ENCODE data around the gene ATF6. TPM values are rescaled to one million over a fixed set of nuclear protein-coding genes. Genes with fewer than 3 reads are reported as not detected.

The ATF6 gene
- total and polyA plus RNA-seq, 2 donors from 2014 or later, result 11.5 to 35.6 TPM

GRCh38 chr1:161915978-161916377 lies 149.9 kb downstream of the ATF6 start:
- FAIRE-seq (no peak), DNase-seq (no peak)
- H3K27me3 ChIP-seq (ENCODE audit: control insufficient read depth, insufficient read depth, low read length), result no peaks in the 10 kb centered on the region
- TF ChIP-seq CTCF (IDR thresholded peaks at IDR 0.05; ENCODE audit: borderline replicate concordance, extremely low read depth, insufficient read depth), result no peak
- no peaks in the 10 kb centered on the region for H3K4me1 ChIP-seq (ENCODE audit: control insufficient read depth in 2 of 3, insufficient read depth in 2 of 3, low read depth in 1 of 3, low read length in 3 of 3)
- no peaks in the 10 kb centered on the region for H3K9me3 ChIP-seq (ENCODE audit: control insufficient read depth in 2 of 3, insufficient read depth in 1 of 3, low read length in 3 of 3)
- no peak overlapping the region for H3K4me3 ChIP-seq (ENCODE audit: low read length in 3 of 3)
- intact Hi-C loops (cut with DNase I), result no loop called here
- H3K27ac ChIP-seq (ENCODE audit: low read depth in 2 of 2, low read length in 2 of 2), result no peak overlapping the region
- H3K36me3 ChIP-seq (ENCODE audit: control insufficient read depth in 2 of 3, insufficient read depth in 3 of 3, low read length in 3 of 3), result peaks cover 0 to 5% (median 0%) of the 10 kb centered on the region in 3 donors
- H3K9ac ChIP-seq (ENCODE audit: low read length in 3 of 3), result no peak overlapping the region

GRCh38 chr1:161919229-161919628 lies 153.1 kb downstream of the ATF6 start:
- Histone ChIP-seq H3K4me1 (ENCODE audit: control insufficient read depth in 2 of 3, insufficient read depth in 2 of 3, low read depth in 1 of 3, low read length in 3 of 3) (no peaks in the 10 kb centered on the region), H3K27me3 (ENCODE audit: control insufficient read depth, insufficient read depth, low read length) (no peaks in the 10 kb centered on the region), H3K27ac (ENCODE audit: low read depth in 2 of 2, low read length in 2 of 2) (no peak overlapping the region), H3K9ac (ENCODE audit: low read length in 3 of 3) (no peak overlapping the region), H3K4me3 (ENCODE audit: low read length in 3 of 3) (no peak overlapping the region), H3K9me3 (ENCODE audit: control insufficient read depth in 2 of 3, insufficient read depth in 1 of 3, low read length in 3 of 3) (no peaks in the 10 kb centered on the region), H3K36me3 (ENCODE audit: control insufficient read depth in 2 of 3, insufficient read depth in 3 of 3, low read length in 3 of 3) (peaks cover 0 to 5% (median 0%) of the 10 kb centered on the region in 3 donors)
- DNase-seq, result no peak
- intact Hi-C loops (cut with DNase I), result no loop called here
- no peak for FAIRE-seq
- TF ChIP-seq CTCF (IDR thresholded peaks at IDR 0.05; ENCODE audit: borderline replicate concordance, extremely low read depth, insufficient read depth), result no peak

- Histone ChIP-seq H3K36me3 (ENCODE audit: control insufficient read depth in 2 of 3, insufficient read depth in 3 of 3, low read length in 3 of 3) (peaks cover 0 to 2% (median 0%) of the 10 kb centered on the region in 3 donors), H3K27me3 (ENCODE audit: control insufficient read depth, insufficient read depth, low read length) (no peaks in the 10 kb centered on the region), H3K9ac (ENCODE audit: low read length in 3 of 3) (no peak overlapping the region), H3K27ac (ENCODE audit: low read depth in 2 of 2, low read length in 2 of 2) (no peak overlapping the region), H3K4me1 (ENCODE audit: control insufficient read depth in 2 of 3, insufficient read depth in 2 of 3, low read depth in 1 of 3, low read length in 3 of 3) (no peaks in the 10 kb centered on the region), H3K9me3 (ENCODE audit: control insufficient read depth in 2 of 3, insufficient read depth in 1 of 3, low read length in 3 of 3) (no peaks in the 10 kb centered on the region), H3K4me3 (ENCODE audit: low read length in 3 of 3) (no peak overlapping the region)
- intact Hi-C loops (cut with DNase I), result no loop called here
- DNase-seq, result no peak
- no peak for FAIRE-seq
- TF ChIP-seq CTCF (IDR thresholded peaks at IDR 0.05; ENCODE audit: borderline replicate concordance, extremely low read depth, insufficient read depth), result no peak
These were observed 155.4 kb downstream of the ATF6 start for GRCh38 chr1:161921491-161921890.

- no peaks in the 10 kb centered on the region for H3K9me3 ChIP-seq (ENCODE audit: control insufficient read depth in 2 of 3, insufficient read depth in 1 of 3, low read length in 3 of 3)
- intact Hi-C loops (cut with DNase I), result no loop called here
- no peak for DNase-seq
- H3K36me3 ChIP-seq (ENCODE audit: control insufficient read depth in 2 of 3, insufficient read depth in 3 of 3, low read length in 3 of 3), result peaks cover 0 to 2% (median 0%) of the 10 kb centered on the region in 3 donors
- TF ChIP-seq CTCF (IDR thresholded peaks at IDR 0.05; ENCODE audit: borderline replicate concordance, extremely low read depth, insufficient read depth), result no peak
- no peak overlapping the region for H3K4me3 ChIP-seq (ENCODE audit: low read length in 3 of 3)
- no peak for FAIRE-seq
- no peaks in the 10 kb centered on the region for H3K27me3 ChIP-seq (ENCODE audit: control insufficient read depth, insufficient read depth, low read length)
- H3K9ac ChIP-seq (ENCODE audit: low read length in 3 of 3), result no peak overlapping the region
- no peaks in the 10 kb centered on the region for H3K4me1 ChIP-seq (ENCODE audit: control insufficient read depth in 2 of 3, insufficient read depth in 2 of 3, low read depth in 1 of 3, low read length in 3 of 3)
- H3K27ac ChIP-seq (ENCODE audit: low read depth in 2 of 2, low read length in 2 of 2), result no peak overlapping the region
These were observed 155.9 kb downstream of the ATF6 start for GRCh38 chr1:161921990-161922389.
